Hypothalamus (tissue), 51 donors: ENCODE results near the gene MYLK2.
A peak's percentile ranks its signal among the peaks of the same experiment; 100 is the strongest.
"Not testable (repeated sequence)": the region's sequence is repeated elsewhere in the genome, so short reads cannot be mapped to it uniquely, and the experiment has no call there.

ENCODE experiments used
- DNase-seq, 51 donors: peaks; one replicate each; lab custom pipeline; 2025; lab: John Stamatoyannopoulos, UW

Gene MYLK2

GRCh38 chr20:31819083-31819784 lies at the start of gene MYLK2:
Gene MYLK2, plus strand, starts transcription at chr20:31819356. Its CDS starts 225 bp downstream, at chr20:31819581.
- DNase-seq = no peak

DNA sequence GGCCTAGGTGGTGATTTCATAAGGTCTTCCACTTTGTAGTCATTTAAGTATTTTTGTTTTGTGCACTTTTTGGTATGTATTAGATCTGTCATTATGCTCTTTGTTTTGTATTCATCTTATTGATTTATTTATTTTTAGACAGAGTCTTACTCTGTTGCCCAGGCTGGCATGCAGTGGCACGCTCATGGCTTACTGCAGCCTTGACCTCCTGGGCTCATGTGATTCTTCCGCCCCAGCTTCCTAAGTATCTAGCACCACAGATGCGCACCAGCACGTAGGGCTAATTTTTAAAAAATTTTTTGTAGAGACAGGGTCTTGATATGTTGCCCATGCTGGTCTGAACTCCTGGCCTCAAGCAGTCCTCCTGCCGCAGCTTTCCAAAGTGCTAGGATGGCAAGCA lies 49.5 kb upstream of the MYLK2 start:
- DNase-seq = no peak

DNA sequence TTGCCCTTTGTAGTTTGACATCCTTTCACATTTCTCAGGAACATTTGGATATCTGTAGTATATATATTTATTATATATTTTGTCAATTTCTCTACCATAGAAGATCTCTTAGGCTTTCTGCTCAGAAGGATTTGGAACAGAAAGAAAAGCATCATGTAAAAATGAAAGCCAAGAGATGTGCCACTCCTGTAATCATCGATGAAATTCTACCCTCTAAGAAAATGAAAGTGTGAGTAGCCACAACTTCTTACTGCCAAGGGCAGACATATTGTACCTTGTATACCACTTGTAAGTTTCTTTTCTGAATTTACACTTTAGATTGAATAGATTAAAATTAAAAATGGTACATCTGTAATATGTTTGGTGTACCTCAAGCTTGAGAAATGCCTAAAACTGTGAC lies 48.9 kb upstream of the MYLK2 start:
- no peak for DNase-seq

DNA sequence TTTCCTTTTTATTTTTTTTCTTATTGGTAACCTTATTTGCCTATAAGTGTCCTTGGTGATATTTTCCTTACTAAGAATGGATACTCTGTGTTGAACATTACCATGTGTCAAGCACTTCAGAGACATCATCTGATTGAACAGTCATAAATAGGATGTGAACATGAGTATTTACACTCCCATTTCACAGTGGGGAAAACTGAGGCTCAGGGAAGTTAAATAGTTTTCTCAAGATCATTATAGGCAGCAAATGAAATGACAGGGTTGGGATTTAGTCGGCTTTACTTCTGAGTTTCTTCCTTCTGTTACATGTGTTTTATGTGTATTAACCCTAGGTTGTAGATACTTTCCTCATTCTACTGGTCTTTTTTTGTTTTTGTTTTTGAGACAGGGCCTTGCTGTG lies 44.7 kb upstream of the MYLK2 start:
- no peak for DNase-seq

DNA sequence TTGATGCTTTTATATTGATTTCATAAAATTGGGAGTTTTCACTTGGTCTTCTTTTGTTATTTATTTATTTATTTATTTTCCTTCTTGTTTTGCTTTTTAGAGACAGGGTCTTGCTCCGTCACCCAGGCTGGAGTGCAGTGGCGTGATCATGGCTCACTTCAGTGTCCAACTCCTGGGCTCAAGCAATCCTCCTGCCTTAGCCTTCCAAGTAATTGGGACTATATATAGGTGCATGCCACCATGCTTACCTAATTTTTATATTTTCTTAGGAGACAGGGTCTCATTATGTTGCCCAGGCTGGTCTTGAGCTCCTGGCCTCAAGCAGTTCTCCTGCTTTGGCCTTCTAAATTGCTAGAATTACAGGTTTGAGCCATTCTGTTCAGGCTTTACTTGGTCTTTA lies 38.3 kb upstream of the MYLK2 start:
- no peak for DNase-seq

DNA sequence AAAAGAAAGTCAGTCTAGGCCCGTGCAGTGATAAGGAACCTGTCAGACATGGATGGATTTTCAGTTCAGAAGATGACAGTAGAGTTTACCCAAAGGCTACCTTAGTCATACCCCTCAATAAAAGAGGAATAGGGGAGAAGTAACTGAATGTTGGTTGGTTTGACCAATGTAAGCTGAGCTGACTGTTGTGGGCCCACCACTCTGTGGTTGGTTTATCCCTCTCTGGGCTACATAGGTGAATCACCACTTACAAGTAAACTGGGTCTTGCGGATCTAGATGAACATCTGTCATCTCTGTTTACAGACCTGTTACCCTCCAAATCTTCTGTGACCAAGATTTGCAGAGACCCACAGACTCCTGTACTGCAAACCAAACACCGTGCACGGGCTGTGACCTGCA lies 37.2 kb upstream of the MYLK2 start:
- DNase-seq = no peak

- DNase-seq = no peak
These were observed 34.7 kb upstream of the MYLK2 start for GRCh38 chr20:31784354-31785044.

- no peak for DNase-seq
These were observed 34.1 kb upstream of the MYLK2 start for GRCh38 chr20:31785089-31785488.

DNA sequence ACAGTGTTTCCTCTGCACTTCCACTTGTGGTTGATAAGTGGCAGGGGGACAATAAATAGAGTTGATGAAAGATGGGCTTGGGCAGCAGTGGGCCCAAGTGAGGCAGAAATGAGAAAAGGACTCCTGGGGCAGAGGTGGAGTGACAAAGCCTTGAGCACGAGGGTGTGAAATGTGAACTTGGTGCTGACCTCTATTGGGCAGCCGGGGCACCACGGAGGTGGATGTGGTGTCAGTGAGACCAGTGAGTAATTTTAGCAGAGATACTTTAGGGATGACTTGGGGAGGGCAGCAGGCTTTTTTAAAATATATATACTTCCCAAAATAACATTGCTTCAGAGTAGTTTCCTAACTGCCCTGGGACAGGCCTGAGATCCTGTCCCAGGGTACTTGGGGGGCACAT lies 30.6 kb upstream of the MYLK2 start:
- DNase-seq = no peak

- no peak for DNase-seq
These were observed 28.8 kb upstream of the MYLK2 start for GRCh38 chr20:31790401-31790800.

DNA sequence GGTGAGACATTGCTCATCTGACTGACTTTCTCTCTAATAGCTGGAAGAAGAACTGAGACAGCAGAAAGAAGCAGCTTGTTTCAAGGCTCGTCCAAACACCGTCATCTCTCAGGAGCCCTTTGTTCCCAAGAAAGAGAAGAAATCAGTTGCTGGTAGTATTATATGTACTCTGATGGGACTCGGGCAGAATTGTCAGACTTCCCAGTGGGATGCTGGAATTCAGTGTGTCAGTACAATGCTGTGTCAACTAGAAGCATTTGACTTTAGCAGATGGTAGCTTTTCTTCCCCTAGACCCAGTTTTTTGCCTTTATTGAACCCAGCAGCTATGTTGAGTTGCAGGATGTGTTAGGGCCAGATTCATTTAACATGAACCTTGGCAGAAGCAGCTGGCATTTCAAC lies 21.8 kb upstream of the MYLK2 start:
- DNase-seq = no peak

DNA sequence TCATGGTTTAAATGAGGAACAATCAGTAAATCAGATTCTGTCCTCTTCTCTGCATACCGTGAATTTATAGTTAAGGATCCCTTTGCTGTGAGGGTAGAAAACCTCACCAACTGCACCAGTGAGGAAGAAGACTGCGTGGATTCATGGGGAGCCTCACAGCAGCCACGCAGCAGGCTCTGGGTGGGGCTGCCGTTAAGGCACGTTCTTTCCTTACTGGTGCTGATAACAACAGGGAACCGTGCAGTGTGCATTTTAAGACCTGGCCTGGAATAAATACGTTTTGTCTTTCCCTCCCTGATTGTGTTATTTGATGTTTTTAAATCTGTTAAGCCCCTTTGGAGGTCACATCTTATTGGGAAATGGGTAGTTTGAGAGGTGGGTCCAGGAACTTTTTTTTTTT lies 17.6 kb upstream of the MYLK2 start:
- DNase-seq = no peak

DNA sequence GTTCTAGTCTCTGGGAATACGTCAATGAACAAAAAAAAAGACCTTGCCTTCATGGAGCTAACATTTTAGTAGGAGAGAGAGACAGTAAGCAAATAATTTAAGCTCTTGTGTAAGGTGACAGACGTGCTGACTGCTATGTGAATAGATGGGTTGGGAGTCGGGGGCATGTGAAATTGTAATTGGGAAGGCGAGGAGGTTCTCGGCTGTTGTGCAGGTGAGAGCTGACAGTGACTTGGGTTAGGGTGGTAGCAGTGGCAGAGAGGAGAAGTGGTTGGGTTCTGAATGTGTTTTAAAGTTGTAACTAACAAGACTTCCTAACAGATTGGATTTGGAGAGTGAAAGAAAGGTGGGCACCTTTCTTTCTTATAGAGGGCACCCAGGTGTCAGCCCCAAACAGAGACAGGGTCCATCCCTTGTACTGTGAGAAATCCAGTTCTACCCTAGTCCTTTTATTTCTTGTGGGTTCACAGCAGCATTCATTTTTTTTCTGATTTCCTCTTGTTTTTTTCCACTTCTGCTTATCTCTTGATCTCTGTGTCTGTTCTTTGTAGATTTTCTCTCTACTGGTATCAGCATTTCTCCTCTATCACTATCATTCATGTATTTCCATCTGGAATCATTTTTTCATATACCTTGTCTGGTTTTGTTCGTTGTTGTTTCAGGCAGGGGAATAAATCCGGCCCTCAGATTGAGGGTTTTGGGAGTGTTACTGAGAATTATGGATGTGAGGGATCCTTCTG lies 15.4 kb upstream of the MYLK2 start:
- no peak for DNase-seq

DNA sequence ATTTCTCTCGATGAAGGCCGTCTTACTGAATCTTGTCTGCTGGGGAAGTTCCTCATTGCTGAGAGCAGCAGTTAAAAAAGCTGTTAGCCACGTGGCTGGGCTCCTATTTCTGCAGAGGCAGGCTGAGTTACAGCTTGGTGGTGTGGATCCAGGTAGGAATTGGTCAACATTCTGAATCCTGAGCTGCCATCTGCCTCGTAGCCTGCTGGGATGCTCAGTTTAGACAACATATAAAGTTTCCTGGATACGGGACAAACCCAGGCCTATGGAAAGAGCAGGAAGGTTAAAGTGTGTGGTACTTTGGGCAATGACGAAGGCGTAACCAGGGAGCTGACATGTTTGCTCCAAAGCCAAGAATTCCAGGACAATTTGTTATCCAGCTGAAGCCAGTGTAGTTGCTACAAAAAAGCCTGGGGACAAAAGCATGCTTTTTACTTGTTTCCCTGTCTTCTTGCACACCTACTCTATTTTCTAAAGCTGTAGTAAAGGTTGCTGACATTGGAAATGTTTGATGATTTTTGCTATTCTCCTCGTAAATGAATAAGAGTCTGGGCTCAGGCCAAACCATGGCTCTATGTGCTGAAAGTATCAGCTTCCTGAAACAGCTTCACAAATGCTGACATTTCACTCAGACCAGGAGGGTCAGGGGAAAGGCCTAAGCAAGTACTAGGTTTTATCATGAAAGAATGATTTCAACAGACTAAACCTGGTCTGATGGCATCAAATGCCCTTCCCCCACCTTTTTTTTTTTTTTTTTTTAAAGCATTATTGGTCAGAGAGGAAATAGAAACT lies 12.4 kb upstream of the MYLK2 start:
- DNase-seq = peak in 5 of 51 donors; percentile 1 to 12 (median 7)

GRCh38 chr20:31808481-31808880 lies 10.7 kb upstream of the MYLK2 start:
- no peak for DNase-seq

DNA sequence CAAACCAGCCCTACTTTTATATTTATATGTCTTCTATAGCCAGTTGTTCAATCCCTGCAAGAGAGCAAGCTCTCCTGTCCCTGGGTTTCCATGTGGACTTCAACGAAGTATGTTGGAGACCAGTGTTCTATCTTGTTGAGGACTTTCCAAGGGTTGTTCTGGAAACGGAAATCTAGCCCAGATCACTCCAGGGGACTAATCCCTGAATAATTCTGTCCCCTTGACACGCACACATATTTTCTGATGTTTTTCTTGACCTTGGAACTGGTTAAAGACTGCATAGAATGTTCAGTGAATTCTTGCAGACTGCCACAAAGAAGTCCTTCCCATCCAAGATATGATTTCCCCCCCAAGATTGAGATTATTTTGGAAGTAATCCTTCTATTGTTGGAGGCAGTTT lies 9.5 kb upstream of the MYLK2 start:
- DNase-seq = no peak

DNA sequence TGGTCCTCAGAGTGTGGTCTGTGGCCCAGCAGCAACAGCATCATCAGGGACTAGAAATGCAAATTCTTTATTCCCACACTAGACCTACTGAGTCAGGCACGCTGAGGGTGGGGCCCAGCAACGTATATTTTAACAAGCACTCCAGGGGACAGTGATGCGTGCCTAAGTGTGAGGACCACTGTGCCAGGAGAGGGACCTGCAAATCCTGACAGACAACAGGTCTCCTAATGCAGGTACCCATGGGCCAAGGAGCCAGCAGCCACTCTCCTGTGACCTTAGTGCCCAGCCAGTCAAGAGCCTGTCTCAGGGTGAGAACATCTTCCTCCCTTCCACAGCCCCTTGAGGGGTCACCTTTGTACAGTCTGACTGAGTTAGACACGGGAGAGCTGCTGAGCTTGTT lies 8.0 kb upstream of the MYLK2 start:
- no peak for DNase-seq

DNA sequence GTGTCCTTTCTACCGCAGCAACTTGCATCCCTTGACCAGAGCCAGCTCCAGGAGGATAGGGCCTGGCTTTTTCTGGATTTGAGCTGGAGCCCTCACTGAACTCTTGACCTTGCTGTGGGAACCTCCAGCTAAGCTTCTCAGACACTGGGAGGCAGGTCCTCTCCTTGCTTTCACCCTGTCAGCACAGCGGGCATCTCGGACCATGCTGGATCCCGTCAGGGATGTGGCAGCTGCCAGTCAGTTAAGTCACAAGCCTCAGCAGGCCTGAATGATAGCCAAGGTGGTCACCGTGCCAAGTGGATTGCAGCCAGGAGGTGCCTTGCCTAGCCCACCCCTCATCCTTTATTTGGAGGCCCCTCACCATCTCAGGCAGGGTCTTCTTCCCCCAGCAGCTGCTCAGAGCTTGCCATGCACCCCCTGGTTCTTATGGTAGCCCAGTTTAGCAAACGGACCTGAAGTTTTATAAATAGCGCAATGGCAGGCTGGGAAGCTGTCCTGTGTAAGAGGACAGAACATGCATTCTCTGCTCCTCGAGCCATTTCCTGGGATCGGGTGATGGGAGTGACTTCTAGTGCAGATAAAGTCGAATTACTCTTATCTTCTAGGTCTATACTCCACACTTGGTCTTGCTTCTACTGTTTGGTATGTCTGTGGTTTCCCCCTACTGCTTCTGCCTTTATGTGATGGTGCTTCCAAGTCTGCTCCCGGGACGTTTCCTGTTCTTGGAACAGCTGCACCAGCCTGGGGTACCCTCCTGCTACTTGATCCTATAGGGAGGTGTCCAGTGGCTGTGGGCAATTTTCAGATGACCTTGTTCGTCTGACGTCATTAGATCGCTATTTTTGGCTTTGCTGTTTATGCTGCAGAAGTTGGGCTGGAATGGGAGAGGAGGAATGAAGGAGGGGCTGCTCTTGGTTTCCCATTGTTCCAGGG lies 7.1 kb upstream of the MYLK2 start:
- no peak for DNase-seq

- no peak for DNase-seq
These were observed 5.5 kb upstream of the MYLK2 start for GRCh38 chr20:31813611-31814010.

- not testable (repeated sequence) for DNase-seq
These were observed 5.0 kb upstream of the MYLK2 start for GRCh38 chr20:31814142-31814541.
